GM23338 (cell line): ENCODE measurements around the gene TIPIN. TPM values are rescaled to one million over a fixed set of nuclear protein-coding genes. Genes with fewer than 3 reads are reported as not detected.
"Not testable (repeated sequence)": the region's sequence is repeated elsewhere in the genome, so short reads cannot be mapped to it uniquely, and the experiment has no call there.

Source experiments
- ATAC-seq: fragments of 200-7000 bp; cut with Tn5 transposase; 3 replicates; pipeline ENCODE4 v1.9.1; 2020
- DNase-seq: peaks from one replicate; pipeline ENCODE4 v3.0.0-alpha.2; 2015; ENCODE audit warnings: low spot score
- H2AFZ ChIP-seq: fragments of 200-600 bp; sonication (generic); 2 replicates; pipeline ENCODE4 v1.8.0; 2016; ENCODE audit warnings: antibody characterized with exemption, mild to moderate bottlenecking, moderate library complexity
- H3F3A ChIP-seq: fragments of 200-600 bp; sonication (generic); replicated peaks from 2 replicates; pipeline ENCODE4 v1.8.0; 2017; ENCODE audit warnings: antibody characterized with exemption, mixed run types, low read depth
- H3K27ac ChIP-seq: fragments of 200-600 bp; sonication (generic); 2 replicates; pipeline ENCODE4 v1.6.1; 2016; ENCODE audit warnings: low read depth
- H3K27me3 ChIP-seq: fragments of 200-600 bp; sonication (generic); 2 replicates; pipeline ENCODE4 v1.8.0; 2016; ENCODE audit warnings: mild to moderate bottlenecking, mixed run types, moderate library complexity; ENCODE audit not compliant: insufficient read depth
- H3K36me3 ChIP-seq: fragments of 200-600 bp; sonication (generic); 2 replicates; pipeline ENCODE4 v1.8.0; 2016; ENCODE audit warnings: mild to moderate bottlenecking; ENCODE audit not compliant: insufficient read depth
- H3K4me1 ChIP-seq: fragments of 200-600 bp; sonication (generic); 2 replicates; pipeline ENCODE4 v1.8.0; 2016; ENCODE audit warnings: mild to moderate bottlenecking, moderate library complexity; ENCODE audit not compliant: insufficient read depth
- H3K4me2 ChIP-seq: fragments of 200-600 bp; sonication (generic); 2 replicates; pipeline ENCODE4 v1.7.1; 2017; ENCODE audit warnings: mixed run types
- H3K4me3 ChIP-seq: fragments of 200-600 bp; sonication (generic); 2 replicates; pipeline ENCODE4 v1.6.1; 2016; ENCODE audit warnings: mixed run types
- H3K79me2 ChIP-seq: fragments of 200-600 bp; sonication (generic); replicated peaks from 2 replicates; pipeline ENCODE4 v1.8.0; 2017; ENCODE audit warnings: mild to moderate bottlenecking; ENCODE audit not compliant: insufficient read depth
- H3K9me2 ChIP-seq: fragments of 200-600 bp; sonication (generic); 2 replicates; pipeline ENCODE4 v1.8.0; 2017; ENCODE audit not compliant: insufficient read depth
- H4K20me1 ChIP-seq: fragments of 200-600 bp; sonication (generic); replicated peaks from 2 replicates; pipeline ENCODE4 v1.8.0; 2017; ENCODE audit warnings: mild to moderate bottlenecking; ENCODE audit not compliant: insufficient read depth
- H3K27ac Mint-ChIP-seq: 2 replicates; pipeline ENCODE4 v1.8.0; 2020; ENCODE audit warnings: inconsistent platforms, mild to moderate bottlenecking, moderate library complexity, mixed read lengths
- H3K27me3 Mint-ChIP-seq: 3 replicates; pipeline ENCODE4 v1.8.0; 2022; ENCODE audit warnings: low read depth, mild to moderate bottlenecking, moderate library complexity, mixed read lengths, inconsistent platforms; ENCODE audit not compliant: insufficient read depth, poor library complexity
- H3K36me3 Mint-ChIP-seq: 3 replicates; pipeline ENCODE4 v1.8.0; 2021; ENCODE audit warnings: low read depth, mild to moderate bottlenecking, inconsistent platforms, moderate library complexity, mixed read lengths
- H3K4me1 Mint-ChIP-seq: 3 replicates; pipeline ENCODE4 v1.8.0; 2020; ENCODE audit warnings: mild to moderate bottlenecking, inconsistent platforms, mixed read lengths
- H3K4me3 Mint-ChIP-seq: 3 replicates; pipeline ENCODE4 v1.8.0; 2021; ENCODE audit warnings: moderate library complexity, mild to moderate bottlenecking, inconsistent platforms, mixed read lengths
- H3K9me3 Mint-ChIP-seq: 3 replicates; pipeline ENCODE4 v1.8.0; 2020; ENCODE audit warnings: moderate library complexity, mild to moderate bottlenecking, inconsistent platforms, mixed read lengths
- CREB1 ChIP-seq: fragments of 250-450 bp; sonication (Bioruptor Pico); IDR thresholded peaks from 2 replicates; pipeline ENCODE4 v1.5.0; 2020; ENCODE audit warnings: low read depth, mild to moderate bottlenecking, moderate library complexity
- ZNF114 ChIP-seq: fragments of 250-450 bp; sonication (Bioruptor Pico); IDR thresholded peaks from 2 replicates; pipeline ENCODE4 v1.5.0; 2020; ENCODE audit warnings: mild to moderate bottlenecking, moderate library complexity
- ZNF331 ChIP-seq: fragments of 250-450 bp; sonication (Bioruptor Pico); IDR thresholded peaks from 2 replicates; pipeline ENCODE4 v1.5.0; 2020; ENCODE audit warnings: low read depth, mild to moderate bottlenecking, moderate library complexity
- polyA plus RNA-seq: library from polyadenylated mRNA; unstranded; fragments of >200 nt; fragmentation: Nextera tagmentation; extraction: Ambion mirVana; gene quantifications from 2 replicates; pipeline ENCODE4 v1.2.1, GENCODE V29; 2016
- total RNA-seq: library from RNA; depleted of rRNA; stranded (reverse); fragments of >200 nt; shearing (Covaris generic); gene quantifications from 2 replicates; pipeline ENCODE4 v1.2.3, GENCODE V29; 2014
- TF ChIP-seq, protein P1 (sequence below): fragments of 250-450 bp; sonication (Bioruptor Pico); IDR thresholded peaks from 2 replicates; pipeline ENCODE4 v1.5.0; 2020; ENCODE audit warnings: mild to moderate bottlenecking, moderate library complexity

Gene TIPIN
- total and polyA plus RNA-seq, 2 experiments from 2014 or later: 25.3 to 39.1 TPM

DNA sequence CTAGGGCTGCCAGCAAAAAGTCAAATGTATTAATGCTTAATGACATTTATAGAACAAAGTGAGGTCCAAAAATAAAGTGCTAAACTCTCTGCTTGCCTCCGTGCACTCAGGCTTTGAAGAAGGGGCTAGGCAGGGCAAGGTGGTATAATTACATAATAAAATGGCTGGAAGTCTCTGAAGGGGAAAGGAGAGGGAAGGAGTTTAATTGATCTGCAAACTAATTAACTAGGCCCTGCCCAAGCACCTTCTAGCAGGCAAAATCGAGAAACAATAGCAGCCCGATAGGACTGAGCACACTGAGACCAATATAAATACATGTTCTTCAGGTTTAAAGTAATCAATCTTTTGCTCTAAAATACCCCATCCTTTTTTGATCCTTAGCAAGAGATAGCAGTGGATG lies 50.1 kb downstream of the TIPIN start (continued):
- TF ChIP-seq, protein P1, sequence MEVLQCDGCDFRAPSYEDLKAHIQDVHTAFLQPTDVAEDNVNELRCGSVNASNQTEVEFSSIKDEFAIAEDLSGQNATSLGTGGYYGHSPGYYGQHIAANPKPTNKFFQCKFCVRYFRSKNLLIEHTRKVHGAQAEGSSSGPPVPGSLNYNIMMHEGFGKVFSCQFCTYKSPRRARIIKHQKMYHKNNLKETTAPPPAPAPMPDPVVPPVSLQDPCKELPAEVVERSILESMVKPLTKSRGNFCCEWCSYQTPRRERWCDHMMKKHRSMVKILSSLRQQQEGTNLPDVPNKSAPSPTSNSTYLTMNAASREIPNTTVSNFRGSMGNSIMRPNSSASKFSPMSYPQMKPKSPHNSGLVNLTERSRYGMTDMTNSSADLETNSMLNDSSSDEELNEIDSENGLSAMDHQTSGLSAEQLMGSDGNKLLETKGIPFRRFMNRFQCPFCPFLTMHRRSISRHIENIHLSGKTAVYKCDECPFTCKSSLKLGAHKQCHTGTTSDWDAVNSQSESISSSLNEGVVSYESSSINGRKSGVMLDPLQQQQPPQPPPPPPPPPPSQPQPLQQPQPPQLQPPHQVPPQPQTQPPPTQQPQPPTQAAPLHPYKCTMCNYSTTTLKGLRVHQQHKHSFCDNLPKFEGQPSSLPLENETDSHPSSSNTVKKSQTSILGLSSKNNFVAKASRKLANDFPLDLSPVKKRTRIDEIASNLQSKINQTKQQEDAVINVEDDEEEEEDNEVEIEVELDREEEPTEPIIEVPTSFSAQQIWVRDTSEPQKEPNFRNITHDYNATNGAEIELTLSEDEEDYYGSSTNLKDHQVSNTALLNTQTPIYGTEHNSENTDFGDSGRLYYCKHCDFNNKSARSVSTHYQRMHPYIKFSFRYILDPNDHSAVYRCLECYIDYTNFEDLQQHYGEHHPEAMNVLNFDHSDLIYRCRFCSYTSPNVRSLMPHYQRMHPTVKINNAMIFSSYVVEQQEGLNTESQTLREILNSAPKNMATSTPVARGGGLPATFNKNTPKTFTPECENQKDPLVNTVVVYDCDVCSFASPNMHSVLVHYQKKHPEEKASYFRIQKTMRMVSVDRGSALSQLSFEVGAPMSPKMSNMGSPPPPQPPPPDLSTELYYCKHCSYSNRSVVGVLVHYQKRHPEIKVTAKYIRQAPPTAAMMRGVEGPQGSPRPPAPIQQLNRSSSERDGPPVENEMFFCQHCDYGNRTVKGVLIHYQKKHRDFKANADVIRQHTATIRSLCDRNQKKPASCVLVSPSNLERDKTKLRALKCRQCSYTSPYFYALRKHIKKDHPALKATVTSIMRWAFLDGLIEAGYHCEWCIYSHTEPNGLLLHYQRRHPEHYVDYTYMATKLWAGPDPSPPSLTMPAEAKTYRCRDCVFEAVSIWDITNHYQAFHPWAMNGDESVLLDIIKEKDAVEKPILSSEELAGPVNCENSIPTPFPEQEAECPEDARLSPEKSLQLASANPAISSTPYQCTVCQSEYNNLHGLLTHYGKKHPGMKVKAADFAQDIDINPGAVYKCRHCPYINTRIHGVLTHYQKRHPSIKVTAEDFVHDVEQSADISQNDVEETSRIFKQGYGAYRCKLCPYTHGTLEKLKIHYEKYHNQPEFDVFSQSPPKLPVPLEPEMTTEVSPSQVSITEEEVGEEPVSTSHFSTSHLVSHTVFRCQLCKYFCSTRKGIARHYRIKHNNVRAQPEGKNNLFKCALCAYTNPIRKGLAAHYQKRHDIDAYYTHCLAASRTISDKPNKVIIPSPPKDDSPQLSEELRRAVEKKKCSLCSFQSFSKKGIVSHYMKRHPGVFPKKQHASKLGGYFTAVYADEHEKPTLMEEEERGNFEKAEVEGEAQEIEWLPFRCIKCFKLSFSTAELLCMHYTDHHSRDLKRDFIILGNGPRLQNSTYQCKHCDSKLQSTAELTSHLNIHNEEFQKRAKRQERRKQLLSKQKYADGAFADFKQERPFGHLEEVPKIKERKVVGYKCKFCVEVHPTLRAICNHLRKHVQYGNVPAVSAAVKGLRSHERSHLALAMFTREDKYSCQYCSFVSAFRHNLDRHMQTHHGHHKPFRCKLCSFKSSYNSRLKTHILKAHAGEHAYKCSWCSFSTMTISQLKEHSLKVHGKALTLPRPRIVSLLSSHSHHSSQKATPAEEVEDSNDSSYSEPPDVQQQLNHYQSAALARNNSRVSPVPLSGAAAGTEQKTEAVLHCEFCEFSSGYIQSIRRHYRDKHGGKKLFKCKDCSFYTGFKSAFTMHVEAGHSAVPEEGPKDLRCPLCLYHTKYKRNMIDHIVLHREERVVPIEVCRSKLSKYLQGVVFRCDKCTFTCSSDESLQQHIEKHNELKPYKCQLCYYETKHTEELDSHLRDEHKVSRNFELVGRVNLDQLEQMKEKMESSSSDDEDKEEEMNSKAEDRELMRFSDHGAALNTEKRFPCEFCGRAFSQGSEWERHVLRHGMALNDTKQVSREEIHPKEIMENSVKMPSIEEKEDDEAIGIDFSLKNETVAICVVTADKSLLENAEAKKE (CRISPR knock-in tag): no peak
- TF ChIP-seq CREB1 (CRISPR knock-in tag): no peak
- no peak for TF ChIP-seq ZNF331 (CRISPR knock-in tag)
- TF ChIP-seq ZNF114 (CRISPR knock-in tag): no peak

DNA sequence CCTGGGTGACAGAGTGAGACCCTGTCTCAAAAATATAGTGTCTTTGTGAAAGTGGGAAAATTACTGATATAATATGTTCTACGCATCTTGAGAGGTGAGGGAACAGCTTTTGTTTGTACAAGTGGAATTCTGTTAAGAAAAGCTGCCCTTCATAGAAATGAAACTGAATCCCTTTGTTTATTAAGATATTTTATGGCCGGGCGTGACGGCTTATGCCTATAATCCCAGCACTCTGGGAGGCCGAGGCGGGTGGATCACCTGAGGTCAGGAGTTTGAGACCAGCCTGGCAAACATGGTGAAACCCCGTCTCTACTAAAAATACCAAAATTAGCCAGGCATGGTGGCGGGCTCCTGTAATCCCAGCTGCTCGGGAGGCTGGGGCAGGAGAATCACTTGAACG lies 52.1 kb downstream of the TIPIN start:
- not testable (repeated sequence) for H3K36me3 Mint-ChIP-seq, H3K79me2 ChIP-seq, H3K4me3 Mint-ChIP-seq, H3K9me3 Mint-ChIP-seq, H3K27ac Mint-ChIP-seq, H3K9me2 ChIP-seq, H2AFZ ChIP-seq, DNase-seq, H3K4me3 ChIP-seq, ATAC-seq, H3K36me3 ChIP-seq, H3K27ac ChIP-seq, H4K20me1 ChIP-seq, H3K4me1 ChIP-seq, H3F3A ChIP-seq, H3K4me2 ChIP-seq, H3K27me3 ChIP-seq, H3K27me3 Mint-ChIP-seq
- H3K4me1 Mint-ChIP-seq: peaks cover 13% of the 10 kb centered on the region
